AG04450 (cell line): Measurements from ENCODE around the gene MMS22L. TPM values are rescaled to one million over a fixed set of nuclear protein-coding genes. Genes with fewer than 3 reads are reported as not detected.

ENCODE experiments used
- CTCF ChIA-PET: fragments of 300-600, 350-600 bp; formaldehyde crosslinking; extraction: SDS; loops from one replicate; lab custom pipeline; 2022; ENCODE audit warnings: antibody characterized with exemption, inconsistent platforms; lab: Charles Lee
- POLR2A ChIA-PET: fragments of 350-600 bp; formaldehyde crosslinking; extraction: SDS; loops from one replicate; lab custom pipeline; 2021; ENCODE audit warnings: antibody characterized with exemption, inconsistent platforms; lab: Yijun Ruan, JAX
- DNase-seq: peaks from one replicate; pipeline ENCODE4 v3.0.0-alpha.2; 2011; ENCODE audit warnings: low read depth, low spot score
- H3K27ac ChIP-seq: one replicate; pipeline ENCODE4 v1.5.1; 2012; ENCODE audit warnings: low read depth, low read length, control low read depth
- H3K27me3 ChIP-seq: one replicate; pipeline ENCODE4 v1.6.0; 2012; ENCODE audit warnings: low read length; ENCODE audit not compliant: control insufficient read depth, insufficient read depth
- H3K4me3 ChIP-seq: 2 replicates; pipeline ENCODE4 v1.5.1; 2011; ENCODE audit warnings: mild to moderate bottlenecking, low read depth, low read length, control low read depth
- H3K9me3 ChIP-seq: 2 replicates; pipeline ENCODE4 v1.5.1; 2012; ENCODE audit warnings: low read length; ENCODE audit not compliant: control insufficient read depth, insufficient read depth
- CTCF ChIP-seq: IDR thresholded peaks from 2 replicates; pipeline ENCODE4 v1.5.1; 2011; ENCODE audit warnings: low read depth, low read length, control low read depth, inconsistent platforms
- polyA plus RNA-seq: library from polyadenylated mRNA; depleted of rRNA; stranded (reverse); fragments of >200 nt; gene quantifications from 2 replicates; pipeline ENCODE4 v1.2.3, GENCODE V29; 2011

Gene MMS22L
- polyA plus RNA-seq, 1 experiment: 8.9 TPM

- ChIA-PET CTCF (no interaction called here), POLR2A (no interaction called here)
- TF ChIP-seq CTCF: no peak
- H3K27ac ChIP-seq: no peak overlapping the region
- no peak for DNase-seq
- H3K27me3 ChIP-seq: no peaks in the 10 kb centered on the region
- no peaks in the 10 kb centered on the region for H3K9me3 ChIP-seq
- H3K4me3 ChIP-seq: no peak overlapping the region
Observed at GRCh38 chr6:97092673-97093305, 190.2 kb downstream of the MMS22L start.
